ENCODE results near the gene TRIM17. TPM values are rescaled to one million over a fixed set of nuclear protein-coding genes. Genes with fewer than 3 reads are reported as not detected.

Gene TRIM17
- total RNA-seq, 2 experiments from 2014 or later, result 1.9 to 2.7 TPM

- Mint-ChIP-seq H3K4me1 (ENCODE audit: low read depth) (no peaks in the 10 kb centered on the region), H3K36me3 (ENCODE audit: low read depth) (no peaks in the 10 kb centered on the region), H3K9me3 (no peaks in the 10 kb centered on the region), H3K27ac (no peak overlapping the region), H3K27me3 (peaks cover 21% of the 10 kb centered on the region), H3K4me3 (no peak overlapping the region)
- ATAC-seq (no peak), DNase-seq (no peak)
- intact Hi-C loops (cut with micrococcal nuclease), result no loop called here
- POLR2A ChIA-PET, result no interaction called here
- TF ChIP-seq CTCF (IDR thresholded peaks at IDR 0.05), result no peak
- CTCF ChIA-PET, result no interaction called here
Measured at GRCh38 chr1:228429698-228430097, 13.0 kb upstream of the TRIM17 start.

DNA sequence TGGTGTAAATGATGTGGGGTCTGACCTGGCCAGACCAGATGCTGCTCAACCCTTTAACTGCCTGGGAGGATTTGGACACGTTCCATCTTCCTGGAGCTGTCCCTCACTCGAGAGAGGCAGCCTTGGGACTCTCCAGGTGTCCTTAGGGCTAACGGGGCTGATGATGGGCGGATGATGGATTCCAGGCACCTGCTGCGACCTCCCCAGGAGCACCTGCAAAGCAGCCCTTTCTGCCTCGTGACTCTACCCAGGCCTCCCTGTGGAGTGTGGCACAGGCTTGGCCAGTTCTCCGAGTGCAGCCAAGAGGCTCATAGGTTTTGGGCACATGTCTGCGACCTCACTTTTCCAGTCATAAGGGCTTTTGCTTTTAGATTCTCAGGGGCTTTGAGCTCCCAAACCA, 12.3 kb upstream of the TRIM17 start:
- DNase-seq (no peak), ATAC-seq (no peak)
- H3K9me3 Mint-ChIP-seq, result no peaks in the 10 kb centered on the region
- POLR2A ChIA-PET, result no interaction called here
- CTCF ChIA-PET, result no interaction called here
- TF ChIP-seq CTCF (IDR thresholded peaks at IDR 0.05), result no peak
- H3K27ac Mint-ChIP-seq, result no peak overlapping the region
- peaks cover 21% of the 10 kb centered on the region for H3K27me3 Mint-ChIP-seq
- intact Hi-C loops (cut with micrococcal nuclease), result no loop called here
- no peak overlapping the region for H3K4me3 Mint-ChIP-seq
- no peaks in the 10 kb centered on the region for H3K36me3 Mint-ChIP-seq (ENCODE audit: low read depth)
- H3K4me1 Mint-ChIP-seq (ENCODE audit: low read depth), result no peaks in the 10 kb centered on the region

DNA sequence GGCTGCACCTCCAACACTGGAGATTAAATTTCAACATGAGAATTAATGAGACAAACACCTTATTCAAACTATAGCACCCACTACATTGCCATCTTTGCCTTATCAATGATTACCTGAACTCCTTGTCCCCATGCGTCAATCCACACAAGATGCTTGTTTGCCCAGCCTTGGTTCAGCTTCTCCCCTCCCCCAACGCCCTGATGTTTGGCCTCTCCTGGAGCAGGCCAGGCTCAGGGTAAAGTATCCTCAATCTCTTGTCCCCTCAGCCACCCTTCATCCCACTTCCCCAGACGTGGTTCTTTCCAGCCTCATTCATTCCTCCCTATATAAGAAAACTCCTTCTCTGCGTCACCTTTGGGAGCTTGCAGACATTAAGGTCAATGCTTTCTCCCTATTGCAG, 11.8 kb upstream of the TRIM17 start:
- Mint-ChIP-seq H3K36me3 (ENCODE audit: low read depth) (no peaks in the 10 kb centered on the region), H3K9me3 (no peaks in the 10 kb centered on the region), H3K4me1 (ENCODE audit: low read depth) (no peaks in the 10 kb centered on the region), H3K4me3 (no peak overlapping the region), H3K27me3 (peaks cover 16% of the 10 kb centered on the region), H3K27ac (no peak overlapping the region)
- no peak for ATAC-seq
- CTCF ChIA-PET, result no interaction called here
- DNase-seq, result no peak
- POLR2A ChIA-PET, result no interaction called here
- no peak for TF ChIP-seq CTCF (IDR thresholded peaks at IDR 0.05)
- intact Hi-C loops (cut with micrococcal nuclease), result no loop called here

DNA sequence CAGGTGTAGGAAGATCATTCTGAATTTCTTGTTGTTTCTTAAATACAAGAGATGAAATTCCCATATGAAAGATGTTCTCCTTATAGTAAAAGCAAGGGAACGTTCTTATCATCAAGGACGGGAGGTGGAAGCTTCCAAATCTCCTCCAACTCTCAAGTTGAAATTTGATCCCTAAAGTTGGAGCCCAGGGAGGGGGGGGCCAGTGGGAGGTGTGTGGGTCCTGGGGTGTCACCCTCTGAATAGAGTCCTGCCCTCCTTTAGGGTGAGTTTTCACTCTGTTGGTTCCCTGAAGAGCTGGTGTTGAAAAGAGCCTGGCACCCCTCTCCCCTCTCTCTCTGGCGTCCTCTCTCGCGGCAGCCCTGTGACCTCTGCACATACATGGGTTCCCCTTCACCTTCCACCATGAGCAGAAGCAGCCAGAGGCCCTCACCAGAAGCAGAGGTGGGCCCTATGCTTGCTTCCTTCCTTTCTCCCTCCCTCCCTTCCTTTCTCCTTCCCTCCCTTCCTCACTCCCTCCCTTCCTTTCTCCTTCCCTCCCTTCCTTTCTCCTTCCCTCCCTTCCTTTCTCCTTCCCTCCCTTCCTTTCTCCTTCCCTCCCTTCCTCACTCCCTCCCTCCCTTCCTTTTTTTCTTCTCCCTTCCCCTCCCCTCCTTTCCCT, 10.0 kb upstream of the TRIM17 start:
- ChIA-PET POLR2A (interaction anchor here (0.6 kb wide), 2 partner anchors 14 to 18 kb away, joined by 3 read pairs; no protein-coding TSS in a partner anchor), CTCF (no interaction called here)
- intact Hi-C loops (cut with micrococcal nuclease), result no loop called here
- Mint-ChIP-seq H3K27ac (no peak overlapping the region), H3K36me3 (ENCODE audit: low read depth) (no peaks in the 10 kb centered on the region), H3K4me3 (no peak overlapping the region), H3K4me1 (ENCODE audit: low read depth) (no peaks in the 10 kb centered on the region), H3K27me3 (peaks cover 10% of the 10 kb centered on the region), H3K9me3 (no peaks in the 10 kb centered on the region)
- DNase-seq (no peak), ATAC-seq (no peak)
- no peak for TF ChIP-seq CTCF (IDR thresholded peaks at IDR 0.05)

GRCh38 chr1:228424685-228425660, 8.3 kb upstream of the TRIM17 start:
- Mint-ChIP-seq H3K27ac (no peak overlapping the region), H3K27me3 (peaks cover 5% of the 10 kb centered on the region), H3K36me3 (ENCODE audit: low read depth) (no peaks in the 10 kb centered on the region), H3K4me3 (no peak overlapping the region), H3K9me3 (no peaks in the 10 kb centered on the region), H3K4me1 (ENCODE audit: low read depth) (no peaks in the 10 kb centered on the region)
- intact Hi-C loops (cut with micrococcal nuclease), result no loop called here
- DNase-seq (no peak), ATAC-seq (no peak)
- CTCF ChIA-PET, result interaction anchor here (1.0 kb wide), 1 partner anchor 18 kb away, joined by 3 read pairs; the partner anchor contains the start of gene TRIM11
- POLR2A ChIA-PET, result interaction anchor here (0.9 to 1.7 kb wide), 3 partner anchors 10 to 33 kb away, joined by 3 to 5 read pairs (median 4); a partner anchor contains a TSS
- TF ChIP-seq CTCF (IDR thresholded peaks at IDR 0.05), result no peak
